Measurements from ENCODE around the gene GPX6.

Gene GPX6

GRCh38 chr6:28497893-28498292 lies 17.7 kb downstream of the GPX6 start:
- no peaks in the 10 kb centered on the region for H3K4me1 ChIP-seq (ENCODE audit: control insufficient read depth, insufficient read depth, low read length)
- no peaks in the 10 kb centered on the region for H3K9me3 ChIP-seq (ENCODE audit: control insufficient read depth in 2 of 2, low read length in 2 of 2)
- no peak overlapping the region for H3K4me3 ChIP-seq (ENCODE audit: low read length in 2 of 2)
- H3K27me3 ChIP-seq (ENCODE audit: control insufficient read depth in 1 of 2, insufficient read depth in 2 of 2, low read length in 2 of 2): peaks cover 2 to 3% of the 10 kb centered on the region in 2 donors
- H3K36me3 ChIP-seq (ENCODE audit: control insufficient read depth in 2 of 2, insufficient read depth in 2 of 2, low read length in 2 of 2): no peaks in the 10 kb centered on the region
- H3K9ac ChIP-seq (ENCODE audit: low read length in 2 of 2): no peak overlapping the region
- no peak overlapping the region for H3K27ac ChIP-seq (ENCODE audit: low read length)

DNA sequence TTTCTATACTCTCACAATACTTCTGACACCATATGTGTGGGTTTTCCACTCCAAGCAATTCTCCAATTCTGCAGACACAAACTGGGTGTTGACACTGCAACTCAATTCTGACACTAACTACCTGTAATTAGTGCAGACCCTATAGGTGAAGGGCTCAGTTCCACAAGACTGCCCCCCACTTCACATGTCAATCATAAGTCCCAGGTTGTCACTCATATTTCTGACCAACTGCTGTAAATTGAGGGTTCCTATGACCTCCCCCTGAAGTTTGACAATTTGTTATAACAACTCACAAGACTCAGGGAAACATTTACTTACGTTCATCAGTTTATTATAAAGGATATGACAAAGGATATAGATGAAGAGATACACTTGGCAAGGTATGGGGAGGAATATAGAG lies 18.3 kb downstream of the GPX6 start:
- peaks cover 2 to 3% of the 10 kb centered on the region in 2 donors for H3K27me3 ChIP-seq (ENCODE audit: control insufficient read depth in 1 of 2, insufficient read depth in 2 of 2, low read length in 2 of 2)
- H3K9ac ChIP-seq (ENCODE audit: low read length in 2 of 2): no peak overlapping the region
- H3K9me3 ChIP-seq (ENCODE audit: control insufficient read depth in 2 of 2, low read length in 2 of 2): no peaks in the 10 kb centered on the region
- H3K4me3 ChIP-seq (ENCODE audit: low read length in 2 of 2): no peak overlapping the region
- no peak overlapping the region for H3K27ac ChIP-seq (ENCODE audit: low read length)
- H3K4me1 ChIP-seq (ENCODE audit: control insufficient read depth, insufficient read depth, low read length): no peaks in the 10 kb centered on the region
- H3K36me3 ChIP-seq (ENCODE audit: control insufficient read depth in 2 of 2, insufficient read depth in 2 of 2, low read length in 2 of 2): no peaks in the 10 kb centered on the region

DNA sequence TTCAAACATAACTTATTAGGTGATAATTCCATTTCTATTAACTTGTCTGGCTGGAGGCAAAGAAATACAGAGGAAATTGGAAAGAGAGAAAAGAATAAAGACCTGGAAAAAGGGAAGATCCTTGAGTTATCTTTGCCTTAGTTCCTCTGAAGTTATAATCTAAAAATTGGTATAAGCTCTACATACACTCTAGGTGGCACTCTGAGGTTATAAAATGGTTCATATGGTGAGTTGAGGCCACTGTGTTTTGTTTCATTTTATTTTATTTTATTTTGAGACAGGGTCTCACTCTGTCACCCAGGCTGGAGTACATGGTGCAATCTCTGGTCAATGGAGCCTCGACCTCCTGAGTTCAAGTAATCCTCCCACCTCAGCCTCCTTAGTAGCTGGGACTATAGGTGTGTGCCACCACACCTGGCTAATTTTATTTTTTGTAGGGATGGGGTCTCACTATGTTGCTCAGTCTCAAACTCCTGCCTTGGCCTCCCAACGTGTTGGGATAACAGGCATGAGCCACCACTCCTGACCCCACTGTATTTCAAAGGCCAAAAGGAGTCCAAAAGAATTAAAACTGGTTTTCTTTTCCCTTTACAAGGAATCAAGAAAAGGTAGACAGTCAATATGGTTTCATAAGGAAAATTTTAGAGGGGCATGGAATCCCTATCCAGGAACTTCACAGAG lies 19.4 kb downstream of the GPX6 start:
- no peak overlapping the region for H3K9ac ChIP-seq (ENCODE audit: low read length in 2 of 2)
- no peaks in the 10 kb centered on the region for H3K9me3 ChIP-seq (ENCODE audit: control insufficient read depth in 2 of 2, low read length in 2 of 2)
- H3K27ac ChIP-seq (ENCODE audit: low read length): no peak overlapping the region
- H3K27me3 ChIP-seq (ENCODE audit: control insufficient read depth in 1 of 2, insufficient read depth in 2 of 2, low read length in 2 of 2): peaks cover 3 to 4% of the 10 kb centered on the region in 2 donors
- no peaks in the 10 kb centered on the region for H3K4me1 ChIP-seq (ENCODE audit: control insufficient read depth, insufficient read depth, low read length)
- H3K4me3 ChIP-seq (ENCODE audit: low read length in 2 of 2): no peak overlapping the region
- no peaks in the 10 kb centered on the region for H3K36me3 ChIP-seq (ENCODE audit: control insufficient read depth in 2 of 2, insufficient read depth in 2 of 2, low read length in 2 of 2)

DNA sequence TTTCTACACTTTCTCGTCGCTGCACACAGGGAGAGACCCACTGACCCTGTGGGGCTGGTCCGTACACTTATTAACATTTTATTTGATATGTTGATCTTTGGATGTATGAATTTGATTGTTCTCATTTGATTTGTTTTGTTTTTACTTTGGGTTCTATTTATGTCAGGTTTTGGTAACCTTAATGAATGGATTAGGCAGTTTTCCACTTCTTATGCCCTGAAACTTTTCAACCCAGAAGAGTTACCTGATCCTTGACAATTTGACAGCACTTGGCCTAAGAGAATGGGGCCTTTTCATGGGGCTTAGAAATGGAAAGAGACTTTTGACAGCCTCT lies 23.6 kb downstream of the GPX6 start:
- Histone ChIP-seq H3K27ac (ENCODE audit: low read length) (no peak overlapping the region), H3K4me3 (ENCODE audit: low read length in 2 of 2) (no peak overlapping the region), H3K4me1 (ENCODE audit: control insufficient read depth, insufficient read depth, low read length) (peaks cover 2% of the 10 kb centered on the region), H3K9me3 (ENCODE audit: control insufficient read depth in 2 of 2, low read length in 2 of 2) (no peaks in the 10 kb centered on the region), H3K27me3 (ENCODE audit: control insufficient read depth in 1 of 2, insufficient read depth in 2 of 2, low read length in 2 of 2) (peaks cover 11 to 13% of the 10 kb centered on the region in 2 donors), H3K9ac (ENCODE audit: low read length in 2 of 2) (no peak overlapping the region), H3K36me3 (ENCODE audit: control insufficient read depth in 2 of 2, insufficient read depth in 2 of 2, low read length in 2 of 2) (no peaks in the 10 kb centered on the region)

DNA sequence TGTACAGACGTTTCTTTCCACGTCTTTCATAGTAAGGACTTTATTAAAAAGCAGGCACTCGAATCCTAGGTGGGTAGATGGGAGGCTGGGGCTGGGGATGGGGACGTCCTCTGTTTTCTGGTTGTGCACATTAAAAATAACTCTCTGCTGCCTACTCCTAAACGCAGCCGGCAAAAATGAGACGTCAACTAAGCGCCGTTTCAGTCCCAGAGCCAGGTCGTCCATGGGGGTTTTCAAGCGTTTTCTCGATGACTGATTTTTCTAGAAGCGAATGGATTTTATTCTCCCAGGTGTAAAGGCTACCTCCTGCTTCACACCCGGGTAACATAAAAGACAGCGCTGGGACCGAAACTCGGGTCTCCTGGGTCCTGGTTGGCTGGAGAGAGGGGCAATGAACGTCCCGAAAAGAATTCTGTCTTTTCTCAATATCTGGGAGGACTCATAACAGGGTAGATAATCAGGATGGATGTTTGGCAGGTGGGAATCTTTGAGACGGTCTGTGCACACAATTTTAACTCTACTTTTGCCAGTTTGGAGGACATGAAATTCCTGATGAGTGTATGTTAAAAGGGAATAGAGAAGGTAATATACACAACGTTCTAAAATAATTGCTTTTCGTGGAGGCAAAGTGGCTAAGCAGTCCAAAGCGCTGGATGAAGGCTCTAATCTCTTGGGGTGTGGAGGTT lies 25.2 kb downstream of the GPX6 start:
- Histone ChIP-seq H3K4me3 (ENCODE audit: low read length in 2 of 2) (peak overlapping the region; percentile 25 to 64), H3K27me3 (ENCODE audit: control insufficient read depth in 1 of 2, insufficient read depth in 2 of 2, low read length in 2 of 2) (peaks cover 11 to 15% of the 10 kb centered on the region in 2 donors), H3K9me3 (ENCODE audit: control insufficient read depth in 2 of 2, low read length in 2 of 2) (no peaks in the 10 kb centered on the region), H3K4me1 (ENCODE audit: control insufficient read depth, insufficient read depth, low read length) (peaks cover 2% of the 10 kb centered on the region), H3K9ac (ENCODE audit: low read length in 2 of 2) (no peak overlapping the region), H3K27ac (ENCODE audit: low read length) (no peak overlapping the region), H3K36me3 (ENCODE audit: control insufficient read depth in 2 of 2, insufficient read depth in 2 of 2, low read length in 2 of 2) (no peaks in the 10 kb centered on the region)

- Histone ChIP-seq H3K9ac (ENCODE audit: low read length in 2 of 2) (peak overlapping the region in 1 of 2 donors; percentile 29), H3K36me3 (ENCODE audit: control insufficient read depth in 2 of 2, insufficient read depth in 2 of 2, low read length in 2 of 2) (no peaks in the 10 kb centered on the region), H3K27me3 (ENCODE audit: control insufficient read depth in 1 of 2, insufficient read depth in 2 of 2, low read length in 2 of 2) (peaks cover 11 to 21% of the 10 kb centered on the region in 2 donors), H3K9me3 (ENCODE audit: control insufficient read depth in 2 of 2, low read length in 2 of 2) (no peaks in the 10 kb centered on the region), H3K4me1 (ENCODE audit: control insufficient read depth, insufficient read depth, low read length) (peaks cover 2% of the 10 kb centered on the region), H3K27ac (ENCODE audit: low read length) (no peak overlapping the region), H3K4me3 (ENCODE audit: low read length in 2 of 2) (peak overlapping the region; percentile 25 to 64)
Measured at GRCh38 chr6:28489366-28490204, 26.0 kb downstream of the GPX6 start.

DNA sequence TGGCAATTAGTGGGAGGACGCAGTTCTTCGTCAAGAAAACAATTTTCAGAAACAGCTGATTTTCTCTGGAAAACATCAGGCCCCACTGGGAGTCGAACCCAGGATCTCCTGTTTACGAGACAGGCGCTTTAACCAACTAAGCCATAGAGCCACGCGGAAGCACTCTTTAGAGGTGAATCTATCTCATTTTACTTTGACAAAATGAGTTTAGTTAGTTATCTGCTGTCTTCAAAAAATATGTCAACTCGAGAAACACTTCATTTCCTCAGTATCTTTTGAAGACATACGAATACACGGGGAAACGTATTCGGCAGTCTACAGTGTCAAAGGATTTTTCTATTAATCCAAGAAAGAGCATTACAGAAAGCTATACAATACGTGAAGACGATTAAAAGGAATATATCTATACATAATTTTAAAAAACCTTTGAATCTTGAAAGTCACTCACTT lies 26.7 kb downstream of the GPX6 start:
- Histone ChIP-seq H3K9me3 (ENCODE audit: control insufficient read depth in 2 of 2, low read length in 2 of 2) (no peaks in the 10 kb centered on the region), H3K9ac (ENCODE audit: low read length in 2 of 2) (no peak overlapping the region), H3K4me3 (ENCODE audit: low read length in 2 of 2) (peak overlapping the region in 1 of 2 donors; percentile 35), H3K36me3 (ENCODE audit: control insufficient read depth in 2 of 2, insufficient read depth in 2 of 2, low read length in 2 of 2) (no peaks in the 10 kb centered on the region), H3K4me1 (ENCODE audit: control insufficient read depth, insufficient read depth, low read length) (peaks cover 2% of the 10 kb centered on the region), H3K27ac (ENCODE audit: low read length) (no peak overlapping the region), H3K27me3 (ENCODE audit: control insufficient read depth in 1 of 2, insufficient read depth in 2 of 2, low read length in 2 of 2) (peaks cover 11 to 21% of the 10 kb centered on the region in 2 donors)

GRCh38 chr6:28486988-28487742 lies 28.4 kb downstream of the GPX6 start:
- peaks cover 2% of the 10 kb centered on the region for H3K4me1 ChIP-seq (ENCODE audit: control insufficient read depth, insufficient read depth, low read length)
- H3K9me3 ChIP-seq (ENCODE audit: control insufficient read depth in 2 of 2, low read length in 2 of 2): no peaks in the 10 kb centered on the region
- peaks cover 11 to 21% of the 10 kb centered on the region in 2 donors for H3K27me3 ChIP-seq (ENCODE audit: control insufficient read depth in 1 of 2, insufficient read depth in 2 of 2, low read length in 2 of 2)
- no peak overlapping the region for H3K9ac ChIP-seq (ENCODE audit: low read length in 2 of 2)
- no peak overlapping the region for H3K27ac ChIP-seq (ENCODE audit: low read length)
- no peaks in the 10 kb centered on the region for H3K36me3 ChIP-seq (ENCODE audit: control insufficient read depth in 2 of 2, insufficient read depth in 2 of 2, low read length in 2 of 2)
- H3K4me3 ChIP-seq (ENCODE audit: low read length in 2 of 2): no peak overlapping the region

GRCh38 chr6:28486533-28486932 lies 29.1 kb downstream of the GPX6 start:
- no peaks in the 10 kb centered on the region for H3K36me3 ChIP-seq (ENCODE audit: control insufficient read depth in 2 of 2, insufficient read depth in 2 of 2, low read length in 2 of 2)
- H3K9me3 ChIP-seq (ENCODE audit: control insufficient read depth in 2 of 2, low read length in 2 of 2): no peaks in the 10 kb centered on the region
- no peak overlapping the region for H3K27ac ChIP-seq (ENCODE audit: low read length)
- peaks cover 11 to 18% of the 10 kb centered on the region in 2 donors for H3K27me3 ChIP-seq (ENCODE audit: control insufficient read depth in 1 of 2, insufficient read depth in 2 of 2, low read length in 2 of 2)
- H3K4me1 ChIP-seq (ENCODE audit: control insufficient read depth, insufficient read depth, low read length): peaks cover 2% of the 10 kb centered on the region
- H3K9ac ChIP-seq (ENCODE audit: low read length in 2 of 2): no peak overlapping the region
- no peak overlapping the region for H3K4me3 ChIP-seq (ENCODE audit: low read length in 2 of 2)

GRCh38 chr6:28485482-28485881 lies 30.1 kb downstream of the GPX6 start:
- Histone ChIP-seq H3K36me3 (ENCODE audit: control insufficient read depth in 2 of 2, insufficient read depth in 2 of 2, low read length in 2 of 2) (no peaks in the 10 kb centered on the region), H3K4me1 (ENCODE audit: control insufficient read depth, insufficient read depth, low read length) (no peaks in the 10 kb centered on the region), H3K27ac (ENCODE audit: low read length) (no peak overlapping the region), H3K9ac (ENCODE audit: low read length in 2 of 2) (no peak overlapping the region), H3K4me3 (ENCODE audit: low read length in 2 of 2) (no peak overlapping the region), H3K27me3 (ENCODE audit: control insufficient read depth in 1 of 2, insufficient read depth in 2 of 2, low read length in 2 of 2) (peaks cover 10 to 17% of the 10 kb centered on the region in 2 donors), H3K9me3 (ENCODE audit: control insufficient read depth in 2 of 2, low read length in 2 of 2) (no peaks in the 10 kb centered on the region)

Data from stomach smooth muscle (tissue), 2 donors.